ENCODE measurements around the gene TUBGCP2. TPM values are rescaled to one million over a fixed set of nuclear protein-coding genes. Genes with fewer than 3 reads are reported as not detected.

The TUBGCP2 gene
- total and polyA plus RNA-seq, 12 donors = 31.5 to 77.6 (median 37.3) TPM

- DNase-seq (no peak), ATAC-seq (no peak)
- 87 to 93% methylated on average over 10 of the region's 10 CpGs for WGBS, 2 donors
- Histone ChIP-seq H3K9me3 (no peaks in the 10 kb centered on the region), H3K27ac (no peak overlapping the region), H3K4me1 (peaks cover 0 to 25% (median 18%) of the 10 kb centered on the region in 9 donors), H3K27me3 (no peaks in the 10 kb centered on the region), H3K4me3 (no peak overlapping the region), H3K36me3 (peaks cover 0 to 37% (median 7%) of the 10 kb centered on the region in 9 donors)
- intact Hi-C loops (cut with DNase I) = loop anchor here in 2 of 10 donors (5.0 to 10.0 kb wide), 2 partner anchors 167 to 296 kb away; no protein-coding TSS in a partner anchor
- no peak for TF ChIP-seq CTCF (IDR thresholded peaks at IDR 0.05)
Measured at GRCh38 chr10:133311570-133311969, 2.9 kb upstream of the TUBGCP2 start.

GRCh38 chr10:133310789-133311188 lies 2.1 kb upstream of the TUBGCP2 start:
- Histone ChIP-seq H3K27me3 (no peaks in the 10 kb centered on the region), H3K36me3 (peaks cover 0 to 38% (median 7%) of the 10 kb centered on the region in 9 donors), H3K4me3 (no peak overlapping the region), H3K4me1 (peaks cover 0 to 33% (median 23%) of the 10 kb centered on the region in 9 donors), H3K9me3 (no peaks in the 10 kb centered on the region), H3K27ac (no peak overlapping the region)
- no peak for DNase-seq
- 96% methylated on average over 8 of the region's 8 CpGs for whole genome bisulfite sequencing, 2 donors
- no peak for ATAC-seq
- intact Hi-C loops (cut with DNase I) = loop anchor here in 2 of 10 donors (5.0 to 10.0 kb wide), 2 partner anchors 166 to 297 kb away; no protein-coding TSS in a partner anchor
- no peak for TF ChIP-seq CTCF (IDR thresholded peaks at IDR 0.05)

GRCh38 chr10:133310399-133310755 lies 1.7 kb upstream of the TUBGCP2 start:
- no peak overlapping the region for H3K27ac ChIP-seq
- H3K4me3 ChIP-seq = no peak overlapping the region
- peaks cover 0 to 42% (median 7%) of the 10 kb centered on the region in 9 donors for H3K36me3 ChIP-seq
- intact Hi-C loops (cut with DNase I) = loop anchor here in 2 of 10 donors (5.0 to 10.0 kb wide), 2 partner anchors 166 to 297 kb away; no protein-coding TSS in a partner anchor
- H3K27me3 ChIP-seq = no peaks in the 10 kb centered on the region
- no peak for TF ChIP-seq CTCF (IDR thresholded peaks at IDR 0.05)
- no peaks in the 10 kb centered on the region for H3K9me3 ChIP-seq
- WGBS, 2 donors = 96% methylated on average over 16 of the region's 16 CpGs
- no peak for ATAC-seq
- H3K4me1 ChIP-seq = peaks cover 0 to 37% (median 26%) of the 10 kb centered on the region in 9 donors
- no peak for DNase-seq

- H3K4me1 ChIP-seq = peaks cover 0 to 38% (median 31%) of the 10 kb centered on the region in 9 donors
- peaks cover 0 to 43% (median 7%) of the 10 kb centered on the region in 9 donors for H3K36me3 ChIP-seq
- H3K27ac ChIP-seq = peak overlapping the region in 3 of 10 donors; percentile 97 to 98 (median 98)
- no peaks in the 10 kb centered on the region for H3K27me3 ChIP-seq
- 92 to 94% methylated on average over 33 of the region's 33 CpGs for WGBS, 2 donors
- no peak for DNase-seq
- no peak overlapping the region for H3K4me3 ChIP-seq
- ATAC-seq = no peak
- no peak for TF ChIP-seq CTCF (IDR thresholded peaks at IDR 0.05)
- H3K9me3 ChIP-seq = no peaks in the 10 kb centered on the region
- intact Hi-C loops (cut with DNase I) = loop anchor here in 3 of 10 donors (2.0 to 10.0 kb wide), 3 partner anchors 67 to 297 kb away; no protein-coding TSS in a partner anchor
Measured at GRCh38 chr10:133309720-133310398, 1.2 kb upstream of the TUBGCP2 start.
